Progenitor cell of endocrine pancreas (in vitro differentiated cells): Measurements from ENCODE around the gene HEXD. TPM values are rescaled to one million over a fixed set of nuclear protein-coding genes. Genes with fewer than 3 reads are reported as not detected.

Source experiments
- DNase-seq: peaks from one replicate; pipeline ENCODE4 v3.0.0; 2021; ENCODE audit warnings: low spot score; ENCODE audit not compliant: unreplicated experiment
- H3K27ac Mint-ChIP-seq: 2 replicates; pipeline ENCODE4 v1.8.0; 2021; ENCODE audit warnings: mild to moderate bottlenecking, moderate library complexity, mixed read lengths
- H3K27me3 Mint-ChIP-seq: 2 replicates; pipeline ENCODE4 v1.8.0; 2021; ENCODE audit warnings: mixed read lengths
- H3K36me3 Mint-ChIP-seq: 2 replicates; pipeline ENCODE4 v1.8.0; 2022; ENCODE audit warnings: mixed read lengths; ENCODE audit not compliant: insufficient read depth
- H3K4me1 Mint-ChIP-seq: 2 replicates; pipeline ENCODE4 v1.8.0; 2021; ENCODE audit warnings: low read depth, mixed read lengths
- H3K4me3 Mint-ChIP-seq: 2 replicates; pipeline ENCODE4 v1.8.0; 2021; ENCODE audit warnings: low read depth, mild to moderate bottlenecking, moderate library complexity, mixed read lengths
- H3K9me3 Mint-ChIP-seq: 2 replicates; pipeline ENCODE4 v1.8.0; 2021; ENCODE audit warnings: low read depth, mixed read lengths
- total RNA-seq: library from RNA; stranded (reverse); gene quantifications from 2 replicates; pipeline ENCODE4 v1.2.1, GENCODE V29; 2021
- TF ChIP-seq, protein P1 (sequence below): fragments of 200-600 bp; sonication (generic); IDR thresholded peaks from one replicate; pipeline ENCODE4 v1.5.0; 2021; ENCODE audit warnings: antibody characterized with exemption, mild to moderate bottlenecking; ENCODE audit not compliant: unreplicated experiment

The HEXD gene
- total RNA-seq, 1 donor from 2014 or later, result 86.4 TPM

DNA sequence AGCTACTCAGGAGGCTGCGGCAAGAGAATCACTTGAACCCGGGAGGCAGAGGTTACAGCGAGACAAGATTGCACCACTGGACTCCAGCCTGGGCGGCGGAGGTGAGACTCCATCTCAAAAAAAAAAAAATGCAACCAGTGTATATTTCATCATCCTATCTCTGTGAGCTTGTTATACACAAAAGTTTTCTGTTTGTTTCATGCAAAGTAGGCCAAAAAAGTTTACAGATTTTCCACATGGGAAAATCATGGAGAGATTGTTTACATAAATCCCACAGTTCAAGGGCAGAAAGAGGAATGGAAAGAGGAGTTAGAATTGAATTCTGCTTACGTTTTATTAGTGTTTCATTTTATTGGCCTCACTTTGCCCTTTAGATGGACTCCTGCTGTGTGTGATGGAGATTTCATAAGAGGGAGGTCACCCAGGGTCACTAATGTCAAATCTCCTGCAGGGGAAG lies 65.1 kb downstream of the HEXD start:
- H3K4me1 Mint-ChIP-seq, result no peaks in the 10 kb centered on the region
- peaks cover 26% of the 10 kb centered on the region for H3K36me3 Mint-ChIP-seq
- H3K9me3 Mint-ChIP-seq, result no peaks in the 10 kb centered on the region
- DNase-seq, result no peak
- no peak overlapping the region for H3K4me3 Mint-ChIP-seq
- H3K27ac Mint-ChIP-seq, result no peak overlapping the region
- TF ChIP-seq, protein P1, sequence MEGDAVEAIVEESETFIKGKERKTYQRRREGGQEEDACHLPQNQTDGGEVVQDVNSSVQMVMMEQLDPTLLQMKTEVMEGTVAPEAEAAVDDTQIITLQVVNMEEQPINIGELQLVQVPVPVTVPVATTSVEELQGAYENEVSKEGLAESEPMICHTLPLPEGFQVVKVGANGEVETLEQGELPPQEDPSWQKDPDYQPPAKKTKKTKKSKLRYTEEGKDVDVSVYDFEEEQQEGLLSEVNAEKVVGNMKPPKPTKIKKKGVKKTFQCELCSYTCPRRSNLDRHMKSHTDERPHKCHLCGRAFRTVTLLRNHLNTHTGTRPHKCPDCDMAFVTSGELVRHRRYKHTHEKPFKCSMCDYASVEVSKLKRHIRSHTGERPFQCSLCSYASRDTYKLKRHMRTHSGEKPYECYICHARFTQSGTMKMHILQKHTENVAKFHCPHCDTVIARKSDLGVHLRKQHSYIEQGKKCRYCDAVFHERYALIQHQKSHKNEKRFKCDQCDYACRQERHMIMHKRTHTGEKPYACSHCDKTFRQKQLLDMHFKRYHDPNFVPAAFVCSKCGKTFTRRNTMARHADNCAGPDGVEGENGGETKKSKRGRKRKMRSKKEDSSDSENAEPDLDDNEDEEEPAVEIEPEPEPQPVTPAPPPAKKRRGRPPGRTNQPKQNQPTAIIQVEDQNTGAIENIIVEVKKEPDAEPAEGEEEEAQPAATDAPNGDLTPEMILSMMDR, result no peak
- H3K27me3 Mint-ChIP-seq, result no peaks in the 10 kb centered on the region

- H3K4me1 Mint-ChIP-seq, result no peaks in the 10 kb centered on the region
- TF ChIP-seq, protein P1, result no peak
- H3K4me3 Mint-ChIP-seq, result no peak overlapping the region
- no peaks in the 10 kb centered on the region for H3K9me3 Mint-ChIP-seq
- DNase-seq, result no peak
- H3K36me3 Mint-ChIP-seq, result peaks cover 26% of the 10 kb centered on the region
- no peaks in the 10 kb centered on the region for H3K27me3 Mint-ChIP-seq
- H3K27ac Mint-ChIP-seq, result no peak overlapping the region
Observed at GRCh38 chr17:82483836-82484235, 65.7 kb downstream of the HEXD start.

DNA sequence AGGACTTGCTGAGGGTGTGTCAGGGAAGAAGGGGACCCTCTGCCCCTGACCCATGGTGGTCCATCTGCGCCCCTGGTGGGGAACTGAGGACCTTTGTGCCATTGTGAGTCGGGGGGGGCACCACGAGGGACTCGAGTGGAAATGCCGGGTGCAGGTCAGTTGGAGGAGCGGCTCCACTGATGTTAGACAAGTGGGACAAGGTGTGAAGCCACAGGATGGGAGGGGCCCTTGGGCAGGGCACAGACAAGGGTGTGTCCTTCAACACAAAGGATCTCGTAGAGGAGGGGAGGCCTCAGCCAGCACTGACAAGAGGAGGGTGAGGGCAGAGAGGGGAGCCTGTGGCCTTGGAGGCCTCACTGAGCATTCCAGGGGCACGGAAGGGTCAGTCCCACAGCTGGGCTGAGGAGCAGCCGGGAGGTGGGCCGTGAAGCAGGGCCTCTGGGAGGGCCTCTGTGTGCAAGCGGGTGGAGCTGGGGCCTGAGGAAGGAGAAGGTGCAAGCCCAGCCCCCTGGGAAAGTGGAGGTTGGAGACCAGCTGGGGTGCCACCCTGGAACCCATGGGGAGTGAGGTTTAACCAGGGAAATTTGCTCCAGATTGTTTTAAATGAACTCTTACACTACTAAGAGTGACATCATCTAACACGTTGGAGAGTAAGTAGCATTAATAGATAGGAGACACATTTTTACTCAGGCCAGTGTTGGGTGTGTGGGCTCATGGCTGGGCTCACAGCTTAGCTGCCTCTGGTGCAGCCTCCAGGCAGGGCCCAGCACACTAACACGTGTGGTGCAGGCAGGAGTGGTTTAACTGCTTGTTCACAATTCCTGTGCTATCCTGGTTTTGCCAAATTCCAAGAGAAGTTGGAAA lies 68.3 kb downstream of the HEXD start:
- Mint-ChIP-seq H3K9me3 (no peaks in the 10 kb centered on the region), H3K4me1 (no peaks in the 10 kb centered on the region), H3K27me3 (no peaks in the 10 kb centered on the region), H3K36me3 (peaks cover 22% of the 10 kb centered on the region), H3K27ac (no peak overlapping the region), H3K4me3 (no peak overlapping the region)
- TF ChIP-seq, protein P1, result no peak
- DNase-seq, result no peak

- TF ChIP-seq, protein P1, result no peak
- no peak for DNase-seq
- Mint-ChIP-seq H3K36me3 (peaks cover 20% of the 10 kb centered on the region), H3K4me1 (no peaks in the 10 kb centered on the region), H3K9me3 (no peaks in the 10 kb centered on the region), H3K27ac (no peak overlapping the region), H3K27me3 (no peaks in the 10 kb centered on the region), H3K4me3 (no peak overlapping the region)
Observed at GRCh38 chr17:82487910-82488309, 69.8 kb downstream of the HEXD start.

DNA sequence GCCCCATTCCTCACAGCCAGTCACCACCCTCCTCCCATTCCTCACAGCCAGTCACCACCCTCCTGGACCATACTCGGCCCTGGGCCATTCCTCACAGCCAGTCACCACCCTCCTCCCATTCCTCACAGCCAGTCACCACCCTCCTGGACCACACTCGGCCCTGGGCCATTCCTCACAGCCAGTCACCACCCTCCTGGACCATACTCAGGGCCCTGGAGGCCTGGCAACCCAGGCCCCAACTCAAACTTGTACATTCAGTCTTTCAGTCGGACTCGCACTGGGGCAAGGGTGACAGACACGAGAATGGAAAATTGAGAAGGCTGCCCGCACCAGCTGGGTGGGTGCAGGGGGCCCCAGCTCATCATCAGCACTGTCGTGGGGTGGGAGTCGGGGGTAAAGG lies 71.0 kb downstream of the HEXD start:
- Mint-ChIP-seq H3K4me3 (no peak overlapping the region), H3K9me3 (no peaks in the 10 kb centered on the region), H3K27me3 (no peaks in the 10 kb centered on the region), H3K27ac (no peak overlapping the region), H3K36me3 (peaks cover 18% of the 10 kb centered on the region), H3K4me1 (peaks cover 2% of the 10 kb centered on the region)
- TF ChIP-seq, protein P1, result no peak
- no peak for DNase-seq
